HUES6 (cell line): ENCODE data around the gene SIVA1.

ENCODE experiments used
- H3K27ac ChIP-seq: 2 replicates; pipeline ENCODE4 v1.7.0; 2013; ENCODE audit warnings: low read depth, mild to moderate bottlenecking, low read length, inconsistent platforms
- H3K27me3 ChIP-seq: 2 replicates; pipeline ENCODE4 v1.6.1; 2013; ENCODE audit warnings: low read length; ENCODE audit not compliant: control insufficient read depth, insufficient read depth
- H3K36me3 ChIP-seq: 2 replicates; pipeline ENCODE4 v1.6.1; 2013; ENCODE audit warnings: low read length; ENCODE audit not compliant: control insufficient read depth, insufficient read depth
- H3K4me1 ChIP-seq: 2 replicates; pipeline ENCODE4 v1.6.1; 2013; ENCODE audit warnings: low read length; ENCODE audit not compliant: control insufficient read depth, insufficient read depth
- H3K4me3 ChIP-seq: 2 replicates; pipeline ENCODE4 v1.5.1; 2013; ENCODE audit warnings: low read depth, low read length
- H3K9ac ChIP-seq: one replicate; pipeline ENCODE4 v1.6.1; 2013; ENCODE audit warnings: mild to moderate bottlenecking, low read length
- H3K9me3 ChIP-seq: 2 replicates; pipeline ENCODE4 v1.6.1; 2013; ENCODE audit warnings: low read depth, low read length; ENCODE audit not compliant: control insufficient read depth, insufficient read depth

Gene SIVA1

GRCh38 chr14:104769324-104770071, 16.6 kb downstream of the SIVA1 start:
- peaks cover 23% of the 10 kb centered on the region for H3K9me3 ChIP-seq

GRCh38 chr14:104770072-104770579, 17.2 kb downstream of the SIVA1 start:
- Histone ChIP-seq H3K27me3 (no peaks in the 10 kb centered on the region), H3K36me3 (peaks cover 48% of the 10 kb centered on the region), H3K4me3 (no peak overlapping the region), H3K9me3 (peaks cover 23% of the 10 kb centered on the region), H3K9ac (no peak overlapping the region), H3K4me1 (peaks cover 10% of the 10 kb centered on the region), H3K27ac (no peak overlapping the region)

More at GRCh38 chr14:104769324-104770071, 16.6 kb downstream of the SIVA1 start:
- H3K4me3 ChIP-seq: no peak overlapping the region
- H3K27me3 ChIP-seq: no peaks in the 10 kb centered on the region
- peaks cover 10% of the 10 kb centered on the region for H3K4me1 ChIP-seq
- H3K36me3 ChIP-seq: peaks cover 42% of the 10 kb centered on the region
- H3K27ac ChIP-seq: no peak overlapping the region
- no peak overlapping the region for H3K9ac ChIP-seq

DNA sequence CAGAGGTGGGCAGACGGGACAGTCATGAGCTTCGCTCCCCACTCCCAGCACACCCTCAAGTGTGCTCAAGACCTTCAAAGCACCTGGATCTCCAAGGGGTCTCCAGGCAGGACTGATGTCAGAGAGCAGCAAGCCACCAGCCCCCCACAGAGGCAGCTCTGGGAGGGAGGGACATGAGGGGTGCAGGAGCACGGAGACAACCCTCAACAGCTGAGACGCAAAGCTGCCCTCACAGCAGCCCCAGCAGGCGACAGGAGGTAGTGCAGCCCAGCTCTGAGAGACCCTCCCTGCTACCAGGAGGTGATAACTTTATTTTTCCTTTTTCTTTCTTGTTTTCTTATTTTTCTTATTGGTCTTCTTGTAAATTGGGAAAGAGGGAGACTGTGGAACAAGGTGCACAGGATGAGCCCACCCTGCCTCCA, 17.9 kb downstream of the SIVA1 start:
- H3K27me3 ChIP-seq: no peaks in the 10 kb centered on the region

GRCh38 chr14:104771374-104771773, 18.4 kb downstream of the SIVA1 start:
- Histone ChIP-seq H3K9ac (no peak overlapping the region), H3K9me3 (peaks cover 14% of the 10 kb centered on the region), H3K27ac (no peak overlapping the region), H3K4me1 (peaks cover 10% of the 10 kb centered on the region), H3K36me3 (peaks cover 57% of the 10 kb centered on the region), H3K4me3 (no peak overlapping the region), H3K27me3 (no peaks in the 10 kb centered on the region)

More for the DNA sequence above, 17.9 kb downstream of the SIVA1 start:
- H3K36me3 ChIP-seq: peaks cover 54% of the 10 kb centered on the region
- peaks cover 10% of the 10 kb centered on the region for H3K4me1 ChIP-seq
- no peak overlapping the region for H3K27ac ChIP-seq
- H3K4me3 ChIP-seq: no peak overlapping the region
- no peak overlapping the region for H3K9ac ChIP-seq
- H3K9me3 ChIP-seq: peaks cover 17% of the 10 kb centered on the region

- Histone ChIP-seq H3K4me3 (no peak overlapping the region), H3K36me3 (peaks cover 64% of the 10 kb centered on the region), H3K9me3 (peaks cover 12% of the 10 kb centered on the region)
Measured at GRCh38 chr14:104771918-104772706, 19.2 kb downstream of the SIVA1 start.

DNA sequence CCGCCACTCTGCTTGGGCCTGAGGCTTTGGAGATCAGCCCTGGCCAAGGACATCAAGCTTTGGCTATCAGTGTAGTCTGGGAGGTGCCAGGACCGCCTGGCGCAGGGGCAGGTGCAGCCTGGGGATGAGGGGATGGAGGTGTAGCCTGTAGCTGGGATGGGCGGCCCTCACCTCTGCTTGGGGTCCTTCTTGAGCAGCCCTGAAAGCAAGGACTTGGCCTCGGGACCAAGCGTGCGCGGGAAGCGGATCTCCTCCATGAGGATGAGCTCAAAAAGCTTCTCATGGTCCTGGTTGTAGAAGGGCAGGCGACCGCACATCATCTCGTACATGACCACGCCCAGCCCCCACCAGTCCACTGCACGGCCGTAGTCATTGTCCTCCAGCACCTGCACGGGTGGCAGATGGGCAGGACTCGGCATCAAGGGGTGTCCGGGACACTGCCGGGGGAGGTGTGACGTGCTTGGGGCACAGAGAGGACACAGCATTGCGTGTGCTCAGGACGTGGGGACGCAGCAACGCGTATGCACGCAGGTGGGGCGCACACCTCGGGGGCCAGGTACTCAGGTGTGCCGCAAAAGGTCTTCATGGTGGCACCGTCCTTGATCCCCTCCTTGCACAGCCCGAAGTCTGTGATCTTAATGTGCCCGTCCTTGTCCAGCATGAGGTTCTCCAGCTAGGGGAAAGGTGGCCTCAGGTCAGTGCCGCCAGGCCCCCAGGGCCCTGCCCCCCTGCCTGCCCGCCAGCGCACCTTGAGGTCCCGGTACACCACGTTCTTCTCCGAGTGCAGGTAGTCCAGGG, 20.0 kb downstream of the SIVA1 start:
- H3K9ac ChIP-seq: no peak overlapping the region
- peaks cover 68% of the 10 kb centered on the region for H3K36me3 ChIP-seq
- no peaks in the 10 kb centered on the region for H3K27me3 ChIP-seq
- H3K4me3 ChIP-seq: no peak overlapping the region
- H3K27ac ChIP-seq: no peak overlapping the region
- peaks cover 10% of the 10 kb centered on the region for H3K4me1 ChIP-seq
- peaks cover 12% of the 10 kb centered on the region for H3K9me3 ChIP-seq

More at GRCh38 chr14:104771918-104772706, 19.2 kb downstream of the SIVA1 start:
- H3K27ac ChIP-seq: no peak overlapping the region
- H3K27me3 ChIP-seq: no peaks in the 10 kb centered on the region
- H3K9ac ChIP-seq: no peak overlapping the region
- H3K4me1 ChIP-seq: peaks cover 10% of the 10 kb centered on the region

GRCh38 chr14:104773505-104774452, 20.8 kb downstream of the SIVA1 start:
- H3K9ac ChIP-seq: no peak overlapping the region
- no peaks in the 10 kb centered on the region for H3K27me3 ChIP-seq
- no peak overlapping the region for H3K27ac ChIP-seq
- H3K4me1 ChIP-seq: peaks cover 8% of the 10 kb centered on the region
- H3K9me3 ChIP-seq: peaks cover 12% of the 10 kb centered on the region
- H3K36me3 ChIP-seq: peaks cover 68% of the 10 kb centered on the region
- H3K4me3 ChIP-seq: no peak overlapping the region

DNA sequence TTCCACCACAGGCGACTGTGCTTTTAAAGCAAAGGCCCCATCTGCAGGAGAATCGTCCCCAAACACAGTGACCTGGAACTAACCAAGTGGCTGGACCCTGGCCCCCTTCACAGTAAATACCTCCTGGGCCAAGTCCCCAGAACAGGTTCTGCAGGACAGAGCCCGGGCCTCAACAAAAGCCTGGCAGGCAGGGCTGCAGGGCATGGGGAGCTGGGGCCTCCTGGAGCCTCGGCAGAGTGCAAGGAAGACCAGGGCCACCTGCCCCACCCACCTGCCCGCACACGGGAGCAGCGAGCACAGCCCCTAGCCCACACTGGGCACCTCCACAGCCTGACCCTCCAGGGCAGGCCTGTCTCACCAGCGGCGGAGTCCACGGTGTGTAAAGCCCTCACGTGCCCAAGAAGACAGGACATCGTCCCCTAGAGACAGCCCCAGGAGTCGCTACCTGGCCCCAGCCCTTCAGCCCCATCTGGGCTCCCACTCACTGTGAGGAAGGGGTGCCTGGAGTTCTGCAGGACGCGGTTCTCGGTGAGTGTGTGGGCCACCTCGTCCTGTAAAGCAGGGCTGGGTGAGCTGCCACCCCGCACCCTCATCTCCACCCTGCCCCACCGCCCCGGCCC, 21.6 kb downstream of the SIVA1 start:
- Histone ChIP-seq H3K27ac (no peak overlapping the region), H3K27me3 (no peaks in the 10 kb centered on the region), H3K36me3 (peaks cover 67% of the 10 kb centered on the region), H3K9me3 (peaks cover 12% of the 10 kb centered on the region), H3K4me1 (peaks cover 4% of the 10 kb centered on the region; the same call in 1 of the 2 replicates), H3K4me3 (no peak overlapping the region), H3K9ac (no peak overlapping the region)

DNA sequence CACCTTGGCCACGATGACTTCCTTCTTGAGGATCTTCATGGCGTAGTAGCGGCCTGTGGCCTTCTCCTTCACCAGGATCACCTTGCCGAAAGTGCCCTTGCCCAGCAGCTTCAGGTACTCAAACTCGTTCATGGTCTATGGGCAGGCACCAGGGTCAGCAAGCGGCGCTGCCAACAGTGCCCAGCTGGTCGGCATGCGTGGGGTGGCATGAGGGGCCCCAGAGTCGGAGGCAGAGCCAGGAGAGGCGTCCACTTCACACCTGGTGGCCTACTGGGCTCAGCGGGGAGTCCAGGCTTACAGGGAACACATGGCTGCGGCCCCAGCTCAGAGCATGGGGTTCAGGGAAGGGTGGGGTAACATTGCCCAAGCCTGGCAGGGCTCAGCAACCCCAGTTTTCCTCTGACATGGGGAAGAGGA, 22.1 kb downstream of the SIVA1 start:
- Histone ChIP-seq H3K27ac (no peak overlapping the region), H3K9ac (no peak overlapping the region), H3K4me3 (no peak overlapping the region), H3K4me1 (no peaks in the 10 kb centered on the region), H3K27me3 (no peaks in the 10 kb centered on the region), H3K36me3 (peaks cover 68% of the 10 kb centered on the region), H3K9me3 (peaks cover 12% of the 10 kb centered on the region)
